Measurements from ENCODE around the gene ARHGEF9.

GRCh38 chrX:63686878-63687714, 97.9 kb downstream of the ARHGEF9 start:
- no peak for TF ChIP-seq POLR2A (IDR thresholded peaks at IDR 0.05)
- TF ChIP-seq, protein P1, sequence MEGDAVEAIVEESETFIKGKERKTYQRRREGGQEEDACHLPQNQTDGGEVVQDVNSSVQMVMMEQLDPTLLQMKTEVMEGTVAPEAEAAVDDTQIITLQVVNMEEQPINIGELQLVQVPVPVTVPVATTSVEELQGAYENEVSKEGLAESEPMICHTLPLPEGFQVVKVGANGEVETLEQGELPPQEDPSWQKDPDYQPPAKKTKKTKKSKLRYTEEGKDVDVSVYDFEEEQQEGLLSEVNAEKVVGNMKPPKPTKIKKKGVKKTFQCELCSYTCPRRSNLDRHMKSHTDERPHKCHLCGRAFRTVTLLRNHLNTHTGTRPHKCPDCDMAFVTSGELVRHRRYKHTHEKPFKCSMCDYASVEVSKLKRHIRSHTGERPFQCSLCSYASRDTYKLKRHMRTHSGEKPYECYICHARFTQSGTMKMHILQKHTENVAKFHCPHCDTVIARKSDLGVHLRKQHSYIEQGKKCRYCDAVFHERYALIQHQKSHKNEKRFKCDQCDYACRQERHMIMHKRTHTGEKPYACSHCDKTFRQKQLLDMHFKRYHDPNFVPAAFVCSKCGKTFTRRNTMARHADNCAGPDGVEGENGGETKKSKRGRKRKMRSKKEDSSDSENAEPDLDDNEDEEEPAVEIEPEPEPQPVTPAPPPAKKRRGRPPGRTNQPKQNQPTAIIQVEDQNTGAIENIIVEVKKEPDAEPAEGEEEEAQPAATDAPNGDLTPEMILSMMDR (IDR thresholded peaks at IDR 0.05) = peak; percentile 32 to 61 (median 46)
